Stimulated activated CD4-positive, alpha-beta T cell treated with anti-CD3 and anti-CD28 coated beads, TNF-alpha, amount 100 ng/mL, for 1 hour (primary cell): ENCODE data around the gene CTDP1.
"Not testable (repeated sequence)": the region's sequence is repeated elsewhere in the genome, so short reads cannot be mapped to it uniquely, and the experiment has no call there.

Experiments used
- DNase-seq, 3 donors: peaks; one replicate each; pipeline ENCODE4 v3.0.0-alpha.2; 2020; ENCODE audit warnings: low read depth in 3 of 3, low spot score in 1 of 3

The CTDP1 gene

GRCh38 chr18:79739440-79739778 is 59.8 kb downstream of the CTDP1 start:
- DNase-seq, result no peak

DNA sequence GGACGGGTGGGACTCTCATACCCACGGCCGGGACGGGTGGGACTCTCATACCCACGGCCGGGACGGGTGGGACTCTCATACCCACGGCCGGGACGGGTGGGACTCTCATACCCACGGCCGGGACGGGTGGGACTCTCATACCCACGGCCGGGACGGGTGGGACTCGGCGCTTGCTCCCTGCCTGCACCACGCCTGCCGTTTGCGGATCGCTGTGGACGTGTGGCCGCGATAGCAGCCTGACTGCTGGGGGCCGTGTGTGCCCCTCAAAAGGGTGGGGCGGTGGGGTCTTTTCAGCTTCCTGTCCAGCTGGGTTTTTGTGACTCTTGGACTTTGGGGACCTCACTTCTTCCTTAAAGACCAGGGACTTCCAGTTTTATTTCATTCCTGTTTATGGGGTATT is 60.4 kb downstream of the CTDP1 start:
- not testable (repeated sequence) for DNase-seq

DNA sequence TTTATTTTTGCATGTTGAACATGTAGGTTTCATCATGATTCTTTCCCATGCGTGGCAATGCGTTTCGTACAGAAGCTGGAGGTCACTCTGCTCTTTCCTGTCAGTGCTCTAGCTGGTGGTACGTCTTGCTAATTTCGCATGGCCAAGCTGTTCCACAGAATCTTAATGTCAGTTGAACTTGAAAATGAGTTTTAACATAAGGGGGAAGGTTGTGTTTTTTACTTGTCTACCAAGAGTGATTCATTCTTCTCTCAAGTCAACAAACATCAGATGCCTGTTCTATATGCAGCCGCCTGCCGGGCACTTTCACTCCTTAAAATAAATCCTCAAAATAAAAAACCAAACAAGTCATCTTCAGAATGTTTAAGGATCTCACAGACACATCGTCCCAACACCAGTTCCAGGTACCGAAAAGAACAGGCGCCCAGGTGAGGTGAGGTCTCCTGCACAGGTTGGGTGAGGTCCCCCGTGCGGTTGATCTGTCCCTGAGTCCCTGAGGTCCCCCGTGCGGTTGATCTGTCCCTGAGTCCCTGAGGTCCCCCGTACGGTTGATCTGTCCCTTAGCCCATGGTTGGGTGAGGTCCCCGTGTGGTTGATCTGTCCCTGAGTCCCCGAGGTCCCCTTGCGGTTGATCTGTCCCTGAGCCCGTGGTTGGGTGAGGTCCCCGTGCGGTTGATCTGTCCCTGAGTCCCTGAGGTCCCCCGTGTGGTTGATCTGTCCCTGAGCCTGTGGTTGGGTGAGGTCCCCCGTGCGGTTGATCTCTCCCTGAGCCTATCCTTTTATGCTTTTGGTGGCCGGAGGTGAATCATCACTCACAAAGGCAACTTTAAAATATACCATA is 61.1 kb downstream of the CTDP1 start:
- no peak for DNase-seq

DNA sequence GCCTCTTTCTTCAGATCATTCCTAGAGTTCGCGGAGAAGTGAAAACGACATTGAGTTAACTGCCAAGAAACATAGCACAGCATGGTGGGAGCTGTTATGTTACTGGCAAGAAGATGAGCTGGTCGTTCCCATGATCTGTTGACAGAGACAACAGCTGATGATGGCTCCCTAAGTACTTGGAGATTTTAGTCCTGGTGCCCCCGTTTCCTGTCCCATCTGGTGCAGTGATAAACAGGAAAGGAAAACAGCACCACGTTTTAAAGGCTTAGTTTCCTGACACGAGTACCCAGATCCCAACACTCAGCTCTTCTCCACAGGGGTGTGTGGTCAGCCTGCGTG is 61.7 kb downstream of the CTDP1 start:
- DNase-seq, result no peak

DNA sequence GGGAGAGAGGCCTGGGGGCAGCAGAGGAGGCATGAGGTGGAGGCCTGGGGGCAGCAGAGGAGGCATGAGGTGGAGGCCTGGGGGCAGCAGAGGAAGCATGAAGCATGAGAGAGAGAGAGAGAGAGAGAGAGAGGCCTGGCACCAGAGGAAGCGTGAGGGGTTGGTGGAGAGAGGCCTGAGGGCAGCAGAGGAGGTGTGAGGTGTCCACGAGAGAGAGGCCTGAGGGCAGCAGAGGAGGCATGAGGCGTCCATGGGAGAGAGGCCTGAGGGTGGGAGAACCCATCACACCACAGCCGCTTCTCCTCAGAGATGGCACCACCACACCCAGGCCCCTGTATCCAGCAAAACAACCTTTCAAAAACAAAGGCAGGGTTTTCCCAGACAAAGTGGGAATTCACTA is 62.5 kb downstream of the CTDP1 start:
- DNase-seq, result no peak

DNA sequence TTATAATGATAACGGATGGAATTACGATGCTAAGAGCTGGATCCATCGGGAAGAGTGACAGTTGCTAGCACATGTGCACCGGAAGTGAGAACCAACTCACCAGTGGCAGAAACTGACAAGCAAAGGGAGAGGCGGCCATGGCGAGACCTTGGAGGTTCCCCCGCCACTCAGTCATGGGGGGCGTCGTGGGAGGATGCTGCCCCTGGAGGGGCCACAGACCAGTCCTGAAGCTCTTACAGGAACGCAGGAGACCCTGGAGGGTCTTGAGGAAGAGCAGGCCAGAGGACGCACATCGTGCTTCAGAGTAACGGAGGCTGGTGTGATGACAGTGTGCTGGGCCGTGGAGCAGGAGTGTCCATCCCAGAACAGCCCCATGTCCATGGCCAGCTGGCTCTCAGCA is 65.0 kb downstream of the CTDP1 start:
- DNase-seq, result no peak

- DNase-seq, result no peak
These were observed 67.1 kb downstream of the CTDP1 start for GRCh38 chr18:79746730-79747129.

- no peak for DNase-seq
These were observed 67.7 kb downstream of the CTDP1 start for GRCh38 chr18:79747156-79747845.

DNA sequence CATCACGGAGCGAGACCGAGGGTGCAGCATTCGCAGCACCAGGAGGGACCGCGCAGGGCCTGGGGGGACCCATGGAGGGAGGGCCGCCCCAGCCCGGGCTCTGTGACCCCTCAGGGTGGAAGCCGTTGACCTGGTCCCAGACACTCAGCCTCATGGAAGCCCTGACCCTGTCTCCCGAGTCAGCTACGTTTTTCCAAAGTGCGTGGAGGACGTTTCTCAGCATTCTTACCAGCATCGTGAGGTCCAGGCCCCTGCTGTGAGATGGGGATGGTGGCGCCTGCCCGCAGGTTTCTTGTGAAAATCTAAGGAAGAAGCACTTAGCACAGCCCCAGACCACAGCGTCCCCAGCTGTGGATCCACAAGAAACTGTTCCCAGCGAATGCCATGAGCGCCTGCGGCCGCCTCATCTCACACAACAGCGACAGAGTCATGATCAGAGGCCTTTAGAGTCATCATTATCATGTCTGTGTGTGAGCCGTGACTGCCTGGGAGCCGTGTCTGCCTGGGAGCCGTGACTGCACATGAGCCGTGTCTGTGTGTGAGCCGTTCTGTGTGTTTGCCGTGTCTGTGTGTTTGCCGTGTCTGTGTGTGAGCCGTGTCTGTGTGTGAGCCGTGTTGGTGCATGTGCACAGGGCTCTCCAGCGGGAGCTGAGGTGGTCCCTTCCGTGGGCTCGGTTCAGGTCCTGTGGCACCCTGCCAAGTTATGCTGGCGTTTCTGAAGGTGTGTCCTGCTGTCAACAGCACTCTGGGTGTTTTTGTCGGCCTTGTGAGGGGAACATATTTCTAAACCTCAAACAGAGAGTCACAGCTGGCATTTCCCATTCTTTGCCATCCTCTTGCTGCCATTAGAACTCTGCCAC is 68.9 kb downstream of the CTDP1 start:
- DNase-seq, result no peak

GRCh38 chr18:79749251-79750191 is 69.9 kb downstream of the CTDP1 start:
- no peak for DNase-seq

GRCh38 chr18:79750980-79751571 is 71.5 kb downstream of the CTDP1 start:
- DNase-seq, result no peak

GRCh38 chr18:79751918-79752578 is 72.4 kb downstream of the CTDP1 start:
- not testable (repeated sequence) for DNase-seq

- DNase-seq, result not testable (repeated sequence)
These were observed 73.3 kb downstream of the CTDP1 start for GRCh38 chr18:79752946-79753345.

DNA sequence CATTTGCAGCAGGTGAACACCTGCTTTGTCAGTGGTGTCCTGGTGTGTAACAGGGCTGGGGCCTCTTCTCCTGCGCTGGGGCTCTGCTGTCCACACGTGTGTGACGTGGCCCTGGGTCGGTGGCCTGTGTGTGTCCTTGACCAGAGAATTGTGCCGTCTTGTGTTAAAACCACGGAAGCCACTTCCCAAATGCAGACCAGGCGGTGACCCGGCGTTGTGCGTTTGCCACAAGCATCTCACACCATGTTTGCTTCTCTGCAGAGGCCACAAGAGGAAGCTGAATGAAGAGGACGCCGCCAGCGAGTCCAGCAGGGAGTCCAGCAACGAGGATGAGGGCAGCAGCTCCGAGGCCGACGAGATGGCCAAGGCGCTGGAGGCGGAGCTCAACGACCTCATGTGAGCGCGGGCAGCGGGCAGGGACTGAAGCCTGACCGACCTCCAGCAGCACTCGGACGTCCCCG is 73.8 kb downstream of the CTDP1 start:
- no peak for DNase-seq

DNA sequence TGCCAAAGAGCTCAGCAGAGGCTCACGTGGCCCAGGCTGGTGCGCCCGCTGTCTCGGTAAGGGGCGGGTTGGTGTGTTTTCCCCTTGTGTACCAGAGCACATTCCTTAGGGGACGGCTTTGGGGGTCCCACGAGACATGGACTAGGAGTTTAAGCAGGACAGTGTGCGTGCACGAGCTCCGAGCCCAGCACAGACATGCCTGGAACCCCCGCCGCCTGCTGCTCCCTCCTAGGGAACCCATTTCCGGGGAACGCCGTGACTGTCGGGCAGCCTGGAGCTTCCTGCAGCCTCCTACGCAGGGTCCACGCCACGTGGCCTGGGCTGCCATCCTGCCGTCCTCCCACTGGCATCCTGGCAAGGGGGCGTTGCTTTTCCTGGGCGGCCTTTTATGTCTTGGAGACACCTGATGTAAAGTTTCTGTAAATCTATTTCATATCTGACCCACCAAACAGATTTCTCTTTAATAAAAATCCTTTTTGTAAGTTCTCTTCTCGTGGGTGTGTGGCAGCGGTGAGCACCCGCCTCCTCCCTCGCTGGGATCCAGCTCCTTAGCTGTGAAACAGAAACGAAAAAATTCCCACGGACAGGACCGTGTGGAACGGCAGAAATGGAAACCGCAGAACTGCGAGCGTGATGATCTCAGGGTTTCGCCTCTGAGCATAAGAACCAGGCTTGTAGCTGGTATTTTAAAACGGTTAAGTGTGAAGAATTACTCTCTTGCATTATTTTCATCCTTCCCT is 74.6 kb downstream of the CTDP1 start:
- no peak for DNase-seq

DNA sequence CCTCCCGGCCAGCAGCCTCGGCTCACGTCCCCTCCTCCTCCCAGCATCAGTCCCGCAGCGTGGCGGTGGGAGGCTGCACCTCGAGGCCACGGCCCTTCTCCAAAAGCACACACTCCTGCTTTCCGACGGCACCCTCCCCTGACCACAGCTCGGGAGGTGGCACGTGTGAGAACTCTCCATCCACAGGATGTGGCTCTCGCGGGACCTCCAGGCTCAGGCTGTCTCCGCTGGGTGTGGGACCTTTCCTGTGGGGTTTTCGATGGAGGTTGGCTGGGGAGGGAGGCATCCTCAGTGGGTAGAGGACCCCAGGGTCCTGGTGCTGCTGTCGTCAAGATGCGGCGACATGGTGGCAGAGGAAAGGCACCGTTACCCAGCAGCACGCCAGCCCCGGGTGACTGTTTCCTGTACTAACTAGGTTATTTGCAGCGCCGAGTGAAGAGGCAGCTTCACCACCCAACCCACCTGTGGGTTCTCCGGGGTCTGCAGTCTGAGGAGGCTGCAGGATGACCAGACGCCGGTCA is 75.3 kb downstream of the CTDP1 start:
- no peak for DNase-seq

GRCh38 chr18:79755496-79756142 is 76.0 kb downstream of the CTDP1 start:
- DNase-seq, result no peak

GRCh38 chr18:79756143-79756500 is 76.5 kb downstream of the CTDP1 start:
- no peak for DNase-seq
